ENCODE results near the gene THRA.

- no peak; the same call in 1 of the 2 replicates for TF ChIP-seq CTCF (conservative IDR thresholded peaks at IDR 0.05; ENCODE audit: low read depth, low read length)
- no peak for TF ChIP-seq EZH2 (IDR thresholded peaks at IDR 0.05; ENCODE audit: borderline replicate concordance, low read depth, low read length, poor library complexity, severe bottlenecking)
Measured at GRCh38 chr17:40108970-40109824, 46.4 kb downstream of the THRA start.
